Kidney epithelial cell (primary cell): ENCODE data around the gene UBAP1. TPM values are rescaled to one million over a fixed set of nuclear protein-coding genes. Genes with fewer than 3 reads are reported as not detected.
"Not testable (repeated sequence)": the region's sequence is repeated elsewhere in the genome, so short reads cannot be mapped to it uniquely, and the experiment has no call there.

Experiments used
- DNase-seq: peaks from one replicate; pipeline ENCODE4 v3.0.0-alpha.2; 2010; ENCODE audit warnings: low read depth
- H3K27me3 ChIP-seq: 2 replicates; pipeline ENCODE4 v1.6.0; 2011; ENCODE audit warnings: low read length; ENCODE audit not compliant: control insufficient read depth, insufficient read depth
- H3K36me3 ChIP-seq: 2 replicates; pipeline ENCODE4 v1.5.1; 2011; ENCODE audit warnings: low read length; ENCODE audit not compliant: control insufficient read depth, insufficient read depth
- H3K4me3 ChIP-seq: 2 replicates; pipeline ENCODE4 v1.5.1; 2011; ENCODE audit warnings: low read depth, mild to moderate bottlenecking, control low read depth, low read length
- CTCF ChIP-seq: IDR thresholded peaks from 2 replicates; pipeline ENCODE4 v1.5.1; 2011; ENCODE audit warnings: mild to moderate bottlenecking, moderate library complexity, low read length, control low read depth, inconsistent platforms; ENCODE audit not compliant: insufficient read depth, poor library complexity, severe bottlenecking
- total RNA-seq: library from RNA; depleted of rRNA; stranded (reverse); fragments of >200 nt; gene quantifications from 2 replicates; pipeline ENCODE4 v1.2.3, GENCODE V29; 2015

The UBAP1 gene
- total RNA-seq, 1 donor from 2014 or later, result 46.9 TPM

GRCh38 chr9:34289159-34289558, 110.3 kb downstream of the UBAP1 start:
- no peaks in the 10 kb centered on the region for H3K27me3 ChIP-seq
- H3K36me3 ChIP-seq, result no peaks in the 10 kb centered on the region
- no peak for DNase-seq
- H3K4me3 ChIP-seq, result no peak overlapping the region
- no peak for TF ChIP-seq CTCF

GRCh38 chr9:34291023-34291422, 112.2 kb downstream of the UBAP1 start:
- DNase-seq, result no peak
- H3K36me3 ChIP-seq, result no peaks in the 10 kb centered on the region
- no peak for TF ChIP-seq CTCF
- no peak overlapping the region for H3K4me3 ChIP-seq
- no peaks in the 10 kb centered on the region for H3K27me3 ChIP-seq

- no peaks in the 10 kb centered on the region for H3K27me3 ChIP-seq
- DNase-seq, result no peak
- H3K36me3 ChIP-seq, result no peaks in the 10 kb centered on the region
- TF ChIP-seq CTCF, result no peak
- H3K4me3 ChIP-seq, result no peak overlapping the region
Measured at GRCh38 chr9:34291423-34291822, 112.6 kb downstream of the UBAP1 start.

DNA sequence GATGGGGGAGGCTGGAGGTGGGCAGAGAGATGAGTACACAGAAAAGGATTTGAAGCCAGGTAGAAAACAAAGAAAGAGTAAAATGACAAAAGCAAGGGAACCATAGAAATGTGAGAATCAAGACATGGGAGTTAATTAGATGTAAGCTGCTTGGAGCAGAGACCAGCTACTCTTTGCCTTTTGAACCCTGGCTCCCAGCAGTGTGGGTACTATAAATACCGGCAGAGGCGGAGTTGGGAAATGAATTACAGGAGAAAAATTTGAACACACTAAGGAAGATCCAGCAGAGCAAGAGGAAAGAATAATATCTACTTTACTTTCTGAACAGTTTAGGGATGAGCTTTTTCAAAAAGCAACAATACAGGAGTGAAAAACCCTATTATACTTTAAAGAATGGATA, 113.7 kb downstream of the UBAP1 start:
- TF ChIP-seq CTCF, result no peak
- no peaks in the 10 kb centered on the region for H3K36me3 ChIP-seq
- no peak overlapping the region for H3K4me3 ChIP-seq
- DNase-seq, result no peak
- H3K27me3 ChIP-seq, result no peaks in the 10 kb centered on the region

- not testable (repeated sequence) for DNase-seq, H3K36me3 ChIP-seq, H3K27me3 ChIP-seq, H3K4me3 ChIP-seq
Measured at GRCh38 chr9:34301064-34301463, 122.2 kb downstream of the UBAP1 start.

Other genes with a start within 250 kb of the UBAP1 start
- gene UBAP2, start 130.2 kb upstream of the UBAP1 start, total RNA-seq, result 25.5 and 26.4 TPM in 2 replicates
- 39.9 and 46.3 TPM in 2 replicates for gene DCAF12, start 52.3 kb upstream of the UBAP1 start, total RNA-seq
- gene KIF24, start 150.2 kb downstream of the UBAP1 start, total RNA-seq, result 1.0 and 1.2 TPM in 2 replicates
- gene NUDT2, start 150.5 kb downstream of the UBAP1 start, total RNA-seq, result 18.1 and 30.0 TPM in 2 replicates
- 3.8 and 4.9 TPM in 2 replicates for gene MYORG, start 197.9 kb downstream of the UBAP1 start, total RNA-seq